HG02571 (cell line): ENCODE results near the gene WFDC2.

ENCODE experiments used
- ATAC-seq: cut with Tn5 transposase; IDR thresholded peaks from one replicate; pipeline ENCODE4 v1.9.1; 2021; ENCODE audit warnings: mild to moderate bottlenecking, moderate library complexity; ENCODE audit not compliant: unreplicated experiment

The WFDC2 gene, protein sequence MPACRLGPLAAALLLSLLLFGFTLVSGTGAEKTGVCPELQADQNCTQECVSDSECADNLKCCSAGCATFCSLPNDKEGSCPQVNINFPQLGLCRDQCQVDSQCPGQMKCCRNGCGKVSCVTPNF

DNA sequence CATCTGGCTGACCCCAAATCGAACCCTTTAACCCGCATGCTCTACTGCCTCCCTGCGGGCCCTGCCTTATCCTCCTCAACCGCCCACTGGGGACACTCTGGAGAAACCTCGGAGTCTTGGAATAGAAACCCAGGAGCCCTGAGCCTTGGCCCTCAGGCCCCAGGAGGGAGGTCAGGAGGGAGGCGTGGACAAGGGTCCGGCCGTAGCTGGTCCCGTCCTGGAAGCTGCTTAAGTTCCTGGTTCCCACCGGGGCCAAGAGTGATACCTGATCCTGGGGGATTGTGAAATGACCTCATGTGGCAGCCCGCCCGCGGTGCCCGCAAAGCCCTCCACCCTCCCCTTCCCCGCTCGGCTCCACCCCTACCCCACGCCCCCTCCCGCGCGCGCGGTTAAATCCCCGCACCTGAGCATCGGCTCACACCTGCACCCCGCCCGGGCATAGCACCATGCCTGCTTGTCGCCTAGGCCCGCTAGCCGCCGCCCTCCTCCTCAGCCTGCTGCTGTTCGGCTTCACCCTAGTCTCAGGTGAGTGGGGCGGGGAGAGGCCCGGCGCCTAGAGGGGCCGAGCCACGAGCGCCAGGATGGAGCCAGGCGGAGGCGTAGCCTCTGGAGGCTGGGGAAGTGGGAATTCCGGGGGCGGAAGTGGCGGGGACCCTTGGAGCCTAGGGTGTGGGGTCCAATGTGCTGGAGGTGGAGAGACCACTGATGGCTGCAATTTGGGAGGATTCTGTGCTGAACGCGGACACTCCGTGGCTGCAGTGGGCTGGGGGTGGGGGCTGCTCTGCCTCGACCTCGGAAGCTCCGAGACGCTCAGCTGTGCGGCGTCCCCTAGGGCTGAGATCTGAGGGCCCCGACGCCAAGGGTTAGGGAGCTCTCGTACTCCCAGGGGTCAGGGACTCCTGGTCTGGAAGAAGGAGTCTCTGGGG, at the start of gene WFDC2:
Gene WFDC2 (plus strand): TSS at position 418 of the 926 bp plus-strand sequence. CDS start 29 bp downstream, at position 447.
- no peak for ATAC-seq

DNA sequence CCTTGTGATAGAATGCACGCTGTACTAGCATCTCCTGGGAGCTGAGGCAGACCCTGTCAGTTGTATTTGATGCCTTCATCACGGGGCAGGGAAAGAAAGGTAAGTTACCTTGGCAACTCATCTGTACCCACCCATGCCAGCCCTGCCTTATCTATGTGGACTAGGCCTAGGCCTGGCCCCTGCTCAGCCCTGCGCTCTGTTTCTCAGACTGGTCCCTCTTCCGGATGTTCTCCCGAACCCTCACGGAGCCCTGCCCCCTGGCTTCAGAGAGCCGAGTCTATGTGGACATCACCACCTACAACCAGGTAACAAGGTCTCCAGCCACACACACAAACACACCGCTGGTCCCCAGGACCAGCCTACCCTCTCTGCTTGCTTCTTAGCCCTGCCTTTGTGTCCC, 49.4 kb upstream of the WFDC2 start:
- no peak for ATAC-seq

DNA sequence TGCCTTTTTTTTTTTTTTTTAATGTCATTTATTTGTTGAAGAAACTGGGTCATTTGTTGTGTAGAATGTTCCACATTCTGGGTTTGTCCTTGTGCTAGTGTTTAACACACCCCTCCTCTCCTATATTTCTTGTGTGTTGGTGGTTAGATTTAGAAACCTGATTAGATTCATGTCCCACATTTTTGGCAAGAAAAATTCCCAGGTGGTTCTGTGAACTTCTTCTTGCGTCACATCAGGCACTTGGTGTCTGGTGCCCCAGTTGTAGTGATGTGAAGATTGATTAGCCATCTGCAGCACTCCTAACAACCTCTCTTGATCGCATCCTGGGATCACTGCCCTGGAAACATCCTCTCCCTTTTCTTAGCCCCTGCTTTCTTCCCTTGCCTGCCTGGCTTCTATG, 45.9 kb upstream of the WFDC2 start:
- no peak for ATAC-seq

DNA sequence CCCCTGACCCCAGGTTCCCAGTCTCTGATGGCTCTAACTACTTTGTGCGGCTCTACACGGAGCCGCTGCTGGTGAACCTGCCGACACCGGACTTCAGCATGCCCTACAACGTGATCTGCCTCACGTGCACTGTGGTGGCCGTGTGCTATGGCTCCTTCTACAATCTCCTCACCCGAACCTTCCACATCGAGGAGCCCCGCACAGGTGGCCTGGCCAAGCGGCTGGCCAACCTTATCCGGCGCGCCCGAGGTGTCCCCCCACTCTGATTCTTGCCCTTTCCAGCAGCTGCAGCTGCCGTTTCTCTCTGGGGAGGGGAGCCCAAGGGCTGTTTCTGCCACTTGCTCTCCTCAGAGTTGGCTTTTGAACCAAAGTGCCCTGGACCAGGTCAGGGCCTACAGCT, 44.0 kb upstream of the WFDC2 start:
- ATAC-seq, result no peak

DNA sequence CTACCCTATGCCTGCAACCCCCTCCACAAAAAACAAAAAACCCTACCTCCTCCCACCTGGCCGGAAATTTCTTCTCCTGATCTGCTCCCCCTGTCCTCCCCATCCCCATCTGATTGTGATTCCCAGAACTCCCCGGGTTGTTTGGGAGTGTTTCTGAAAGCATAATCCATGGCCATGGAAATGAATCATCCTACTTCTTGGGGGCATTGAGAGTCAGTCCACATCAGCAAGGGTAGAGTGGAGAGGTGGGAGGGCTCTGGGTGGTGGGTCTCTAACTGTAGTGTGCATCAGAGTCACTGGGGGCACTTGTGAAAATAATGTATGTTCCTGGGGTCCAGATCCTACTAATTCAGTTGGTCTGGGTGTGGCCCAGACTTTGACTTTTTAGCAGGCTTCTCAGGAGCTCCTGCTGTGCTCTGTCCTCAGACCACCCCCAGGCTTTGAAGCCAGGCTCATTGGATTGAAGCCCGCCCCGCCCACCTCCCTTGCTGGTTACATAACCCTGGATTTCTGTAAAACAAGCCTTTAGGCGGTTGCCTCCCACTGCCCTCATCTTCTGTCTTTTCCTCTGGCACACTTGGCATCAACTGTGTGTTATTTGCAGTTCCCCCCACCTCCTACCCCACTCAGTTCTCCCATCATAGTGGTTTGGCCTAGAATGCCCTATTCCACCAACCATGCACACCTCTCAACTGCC, 43.1 kb upstream of the WFDC2 start:
- no peak for ATAC-seq

DNA sequence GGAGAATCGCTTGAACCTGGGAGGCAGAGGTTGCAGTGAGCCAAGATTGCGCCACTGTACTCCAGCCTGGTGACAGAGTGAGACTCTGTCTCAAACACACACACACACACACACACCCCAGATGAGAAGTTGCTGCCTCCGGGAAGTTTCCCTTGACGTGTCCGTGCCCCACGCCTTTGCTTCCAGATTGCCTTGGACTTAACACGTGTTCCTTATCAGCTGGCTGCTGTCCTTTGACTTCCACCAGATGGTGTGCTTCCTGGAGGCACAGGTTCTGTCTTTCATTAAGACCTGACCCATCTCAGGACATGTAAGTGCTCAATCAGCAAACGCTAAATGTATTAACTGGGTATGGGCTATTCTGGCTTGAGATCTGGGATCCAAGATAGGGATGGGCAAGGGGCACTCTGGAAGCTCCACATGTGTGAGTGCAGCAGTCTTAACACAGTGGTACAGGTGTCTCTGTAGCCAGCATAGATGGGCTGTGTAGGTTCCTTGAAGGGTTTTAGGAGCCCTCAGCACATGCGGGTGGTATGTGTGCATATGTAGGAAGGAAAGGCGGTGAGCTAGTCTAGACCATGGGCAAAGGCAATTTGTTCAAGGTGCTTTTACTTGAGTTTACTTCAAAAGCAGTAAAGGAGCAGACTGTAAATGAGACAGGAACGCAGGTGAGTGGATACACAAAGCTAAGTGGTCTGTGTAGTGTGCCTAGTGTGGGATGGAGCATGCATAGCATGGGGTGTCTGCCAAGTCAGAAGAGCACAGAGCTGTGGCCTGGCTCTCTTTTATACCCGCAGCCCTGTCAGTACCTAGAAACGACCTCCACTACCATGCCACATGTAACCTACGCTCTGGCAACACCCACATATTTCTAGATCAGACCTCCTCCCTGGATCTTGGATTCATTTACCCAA, 42.1 kb upstream of the WFDC2 start:
- no peak for ATAC-seq

DNA sequence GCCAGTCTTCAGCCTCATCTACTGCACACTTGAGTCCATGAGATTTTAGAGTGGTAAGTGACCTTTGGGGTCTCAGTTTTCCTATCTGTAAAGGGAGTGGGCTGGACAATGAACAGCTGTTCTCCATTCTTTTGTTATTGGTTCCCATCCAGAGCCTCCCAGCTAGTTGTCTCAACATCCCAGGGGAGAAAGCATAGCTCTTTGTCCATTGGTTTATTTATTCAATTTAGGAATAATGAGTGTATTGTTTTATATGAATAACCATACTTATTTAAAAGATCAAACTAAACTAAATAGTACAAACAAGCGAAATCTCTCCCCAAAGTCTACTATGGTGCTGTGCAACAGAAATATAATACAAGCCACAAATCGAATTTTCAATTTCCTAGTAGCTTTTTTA, 39.9 kb upstream of the WFDC2 start:
- no peak for ATAC-seq

DNA sequence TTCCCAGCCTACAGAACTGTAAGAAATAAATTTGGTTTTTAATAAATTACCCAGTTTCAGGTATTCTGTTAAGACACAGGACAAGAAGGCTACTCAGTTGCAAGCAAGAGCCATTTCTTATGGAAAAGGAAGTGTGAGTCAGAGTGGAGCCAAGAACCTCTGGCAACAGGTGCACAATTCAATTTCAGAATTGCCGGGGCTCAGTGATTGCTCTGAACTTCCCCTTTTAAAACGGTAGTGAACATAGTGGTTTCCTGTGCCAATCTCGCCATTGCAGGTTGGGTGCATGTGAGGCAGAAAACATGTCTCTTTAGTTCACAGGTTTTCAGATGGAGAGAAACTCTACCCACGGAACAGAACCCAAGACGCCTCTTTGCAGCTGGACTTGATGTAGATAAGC, 37.3 kb upstream of the WFDC2 start:
- no peak for ATAC-seq

DNA sequence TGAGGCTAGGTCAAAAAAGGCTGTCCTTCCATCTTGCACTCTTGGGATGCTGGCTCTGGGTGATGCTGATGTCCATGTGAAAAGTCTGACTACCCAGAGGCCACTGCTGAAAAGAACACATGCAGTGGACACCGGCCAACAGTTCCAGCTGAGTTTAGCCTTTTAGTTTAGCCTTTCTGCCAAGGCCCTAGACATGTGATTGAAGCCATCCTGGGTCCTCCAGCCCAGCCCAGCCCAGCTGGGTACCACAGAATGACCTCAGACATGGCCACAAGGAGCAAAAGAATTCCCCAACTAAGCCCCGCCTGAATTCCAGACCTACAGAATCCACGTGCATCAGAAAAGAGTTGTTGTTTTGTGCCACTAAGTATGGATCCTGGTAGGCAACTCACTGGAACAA, 36.2 kb upstream of the WFDC2 start:
- no peak for ATAC-seq

DNA sequence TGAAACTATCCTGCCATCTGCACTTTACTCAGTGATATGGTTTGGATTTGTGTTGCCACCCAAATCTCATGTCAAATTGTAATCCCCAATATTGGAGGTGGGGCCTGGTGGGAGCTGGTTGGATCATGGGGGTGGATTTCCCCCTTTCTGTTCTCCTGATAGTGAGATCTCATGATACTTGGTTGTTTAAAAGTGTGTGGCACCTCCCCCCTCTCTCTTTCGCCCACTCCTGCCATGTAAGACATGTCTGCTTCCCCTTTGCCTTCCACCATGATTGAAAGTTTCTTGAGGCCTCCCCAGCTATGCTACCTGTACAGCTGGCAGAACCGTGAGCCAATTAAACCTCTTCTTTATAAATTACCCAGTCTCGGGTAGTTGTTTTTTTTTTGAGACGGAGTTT, 35.6 kb upstream of the WFDC2 start:
- ATAC-seq, result no peak

DNA sequence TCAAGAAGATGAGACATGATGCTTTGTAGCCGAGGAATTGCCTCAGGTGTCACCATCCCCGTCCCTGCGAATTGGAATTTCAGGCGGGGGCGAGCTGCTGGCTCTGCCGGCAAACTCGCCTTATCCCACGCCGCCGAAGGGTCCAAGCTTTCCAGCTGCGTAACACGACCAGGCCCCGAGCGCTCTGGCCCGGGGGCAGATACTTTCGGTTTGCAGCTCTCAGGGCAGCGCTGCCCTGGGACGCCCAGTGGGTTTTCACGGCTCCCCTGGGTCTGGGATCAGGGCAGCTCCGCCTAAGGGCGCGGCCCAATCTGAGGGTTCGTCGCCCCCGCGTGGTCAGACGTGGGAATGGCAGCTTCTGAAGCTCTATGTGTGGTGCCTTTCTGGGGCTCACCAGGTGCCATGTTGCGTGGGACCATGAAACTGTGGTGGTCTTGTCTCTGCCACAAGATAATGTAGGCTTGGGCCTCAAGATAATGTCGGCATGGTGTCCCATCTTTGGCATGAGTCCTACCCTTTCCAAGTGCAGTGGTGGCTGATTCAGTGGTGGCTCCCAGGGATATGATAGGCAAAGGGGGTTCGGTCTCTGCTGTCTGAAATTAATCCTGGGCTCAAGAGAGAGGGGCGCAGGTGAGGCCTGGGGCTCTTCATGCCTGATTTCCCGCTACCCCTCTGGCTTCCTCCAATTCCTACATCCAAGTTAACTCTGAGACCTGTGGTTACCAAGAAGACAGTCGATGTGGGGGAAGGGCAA, 32.6 kb upstream of the WFDC2 start:
- ATAC-seq, result peak; percentile 56

DNA sequence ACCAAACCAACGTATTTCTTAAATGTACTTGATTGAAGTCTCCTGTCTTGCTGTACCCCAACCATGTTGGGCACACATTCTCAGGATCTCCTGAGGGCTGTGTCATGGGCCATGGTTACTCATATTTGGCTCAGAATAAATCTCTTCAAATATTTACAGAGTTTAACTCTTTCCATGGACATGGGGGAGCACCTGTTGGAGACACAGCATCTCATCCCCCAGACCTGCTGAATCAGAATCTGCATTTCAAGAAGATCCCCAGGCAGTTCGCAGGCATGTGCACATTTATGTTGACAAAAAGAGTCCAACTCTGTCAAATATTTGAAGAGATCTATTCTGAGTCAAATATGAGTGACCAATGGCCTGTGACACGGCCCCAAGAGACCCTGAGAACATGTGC, 29.1 kb upstream of the WFDC2 start:
- no peak for ATAC-seq

DNA sequence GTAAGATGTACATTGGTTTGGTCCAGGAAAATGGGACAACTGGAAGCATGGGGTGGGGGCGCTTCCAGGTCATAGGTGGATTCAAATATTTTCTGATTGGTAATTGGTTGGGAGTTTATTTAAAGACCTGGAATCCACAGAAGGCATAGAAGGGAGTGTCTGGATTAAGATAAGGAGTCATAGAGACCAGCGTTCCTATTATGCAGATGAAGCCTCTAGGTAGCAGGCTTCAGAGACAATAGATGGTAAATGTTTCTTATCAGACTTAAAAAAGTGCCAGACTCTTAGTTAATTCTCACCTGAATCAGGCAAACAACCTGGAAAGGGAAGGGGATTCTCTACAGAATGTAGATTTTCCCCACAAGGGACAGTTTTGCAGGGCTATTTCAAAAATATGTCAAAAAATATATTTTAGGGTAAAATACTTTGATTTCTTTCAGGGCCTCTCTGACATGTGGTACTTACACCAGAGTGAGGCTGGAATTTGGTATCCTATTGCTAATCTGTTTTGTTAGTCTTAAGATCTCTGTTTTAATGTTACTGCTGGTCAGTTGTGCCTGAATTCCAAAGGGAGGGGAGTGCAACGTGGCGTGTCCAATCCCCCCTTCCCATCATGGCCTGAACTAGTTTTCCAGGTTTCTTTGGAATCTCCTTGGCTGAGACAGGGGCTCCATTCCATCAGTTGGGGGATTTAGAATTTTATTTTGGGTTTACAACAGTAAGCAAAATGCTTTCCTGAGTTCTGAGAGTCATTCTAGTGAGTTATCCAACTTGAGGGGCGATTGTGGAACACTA, 28.5 kb upstream of the WFDC2 start:
- no peak for ATAC-seq

DNA sequence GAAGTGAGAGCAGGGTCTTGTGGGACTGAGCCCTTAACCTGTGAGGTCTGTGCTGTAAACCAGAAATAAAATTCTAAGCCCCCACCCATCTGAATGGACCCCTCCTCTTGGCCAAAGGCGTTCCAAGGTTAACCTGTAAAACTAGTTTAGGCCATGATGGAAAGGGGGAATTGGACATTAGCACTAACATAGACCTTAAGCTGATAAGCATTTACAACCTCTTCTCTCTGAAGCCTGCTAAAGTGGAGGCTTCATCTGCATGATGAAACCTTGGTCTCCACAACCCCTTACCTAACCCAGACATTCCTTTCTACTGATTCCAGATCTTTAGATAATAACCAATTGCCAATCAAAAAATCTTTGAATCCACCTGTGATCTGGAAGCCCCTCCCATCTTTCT, 27.8 kb upstream of the WFDC2 start:
- no peak for ATAC-seq

DNA sequence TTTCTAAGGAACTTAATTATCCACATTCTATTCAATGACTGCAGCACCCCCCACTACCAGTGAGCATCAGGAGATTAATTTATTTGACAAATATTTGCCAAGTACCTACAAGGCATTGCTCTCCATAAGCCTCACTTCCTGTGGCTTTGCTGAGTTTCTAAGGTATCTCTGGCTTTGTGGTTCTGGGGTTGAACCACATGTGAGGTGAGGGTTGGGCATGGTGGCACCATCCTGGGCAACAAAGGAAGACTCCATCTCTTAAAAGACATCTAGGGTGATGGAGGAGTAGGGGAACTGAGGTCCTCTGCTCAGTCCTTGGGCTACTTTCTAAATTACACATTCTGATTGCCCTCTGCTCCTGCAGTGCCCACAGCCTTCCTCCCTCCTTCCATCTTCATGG, 25.5 kb upstream of the WFDC2 start:
- ATAC-seq, result no peak

DNA sequence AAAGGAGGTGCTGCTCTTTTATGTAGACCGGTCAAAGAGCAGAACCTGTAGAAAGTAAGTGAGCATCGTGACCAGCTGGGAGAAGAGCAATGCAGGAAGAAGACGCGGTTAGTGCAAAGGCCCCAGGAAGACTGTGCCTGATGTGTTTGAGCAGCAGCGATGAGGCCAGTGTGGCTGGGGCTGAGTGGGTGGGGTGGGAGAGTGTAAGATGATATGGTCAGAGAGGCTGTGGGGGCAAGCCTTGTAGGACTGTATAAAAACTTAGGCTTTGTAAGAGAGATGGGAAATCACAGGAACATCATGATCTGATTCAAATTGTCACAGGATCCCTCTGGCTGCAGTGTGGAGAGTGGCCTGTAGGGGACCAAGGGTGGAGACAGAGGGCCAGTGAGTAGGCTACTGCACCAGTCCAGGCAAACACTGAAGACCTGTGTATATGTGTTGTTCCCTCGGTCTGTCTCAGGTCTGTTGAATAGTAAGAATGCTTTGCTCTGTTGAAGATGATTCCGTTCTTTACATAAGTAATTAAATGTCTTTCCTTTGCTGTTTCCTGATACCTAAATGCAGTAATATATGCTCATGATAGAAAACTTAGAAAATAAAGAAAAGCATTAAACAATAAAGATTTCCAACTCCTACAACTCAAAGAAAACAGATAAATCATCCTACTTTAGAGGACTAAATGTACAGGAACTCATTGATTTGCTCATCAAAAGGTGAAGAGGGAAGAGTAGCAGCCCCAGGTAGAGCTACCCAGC, 23.6 kb upstream of the WFDC2 start:
- peak; percentile 62 for ATAC-seq

DNA sequence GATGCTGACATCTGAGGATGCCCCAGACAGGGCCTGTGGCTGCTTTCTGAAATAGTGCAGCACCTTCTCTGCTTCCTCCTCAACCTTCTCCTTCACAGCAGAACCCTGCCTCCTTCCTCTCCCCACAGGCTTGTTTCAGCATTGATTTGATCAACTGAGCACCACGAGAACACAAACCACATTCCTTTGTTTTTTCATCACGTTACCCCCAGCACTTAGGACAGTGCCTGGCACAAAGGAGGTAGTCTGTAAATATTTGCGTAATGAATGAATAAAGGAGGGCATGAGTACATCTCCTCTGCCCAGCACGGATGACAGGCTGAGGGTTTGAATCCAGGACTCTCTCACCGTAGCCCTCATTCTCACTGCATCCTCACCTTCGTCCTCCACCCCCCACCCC, 21.3 kb upstream of the WFDC2 start:
- no peak for ATAC-seq

DNA sequence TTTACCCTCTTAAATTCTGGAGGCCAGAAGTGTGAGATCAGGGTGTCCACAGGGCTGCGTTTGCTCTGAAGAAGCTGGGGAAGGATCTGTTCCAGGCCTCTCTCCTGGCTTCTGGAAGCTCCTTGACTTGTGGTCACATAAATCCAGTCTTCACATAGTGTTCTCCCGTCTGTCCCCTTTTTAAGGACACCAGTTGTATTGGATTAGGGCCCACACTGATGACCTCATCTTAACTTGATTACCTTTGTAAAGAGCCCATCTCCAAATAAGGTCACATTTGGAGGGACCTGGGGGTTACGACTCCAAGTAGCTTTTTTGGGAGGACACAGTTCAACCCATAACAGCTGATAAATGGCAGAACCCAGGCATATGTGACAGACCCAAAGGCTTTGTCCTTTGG, 20.0 kb upstream of the WFDC2 start:
- no peak for ATAC-seq
